ENCODE measurements around the gene FXYD2.
"Not testable (repeated sequence)": the region's sequence is repeated elsewhere in the genome, so short reads cannot be mapped to it uniquely, and the experiment has no call there.

GRCh38 chr11:117810056-117810451 is 14.5 kb downstream of the FXYD2 start:
- not testable (repeated sequence) for TF ChIP-seq CTCF (conservative IDR thresholded peaks at IDR 0.05); EZH2 (IDR thresholded peaks at IDR 0.05; ENCODE audit: low read depth)

Measured in PC-9 (cell line).